Liver (tissue), 3 donors: ENCODE data around the gene SNX10.

ENCODE experiments used
- HNF4A ChIP-seq, 2 donors: conservative IDR thresholded peaks; 2 replicates each; pipeline ENCODE4 v1.6.1; 2016; ENCODE audit warnings: antibody characterized with exemption in 2 of 2, mild to moderate bottlenecking in 2 of 2
- SP1 ChIP-seq: IDR thresholded peaks from 2 replicates; pipeline ENCODE4 v1.6.1; 2018; ENCODE audit warnings: antibody characterized with exemption, mild to moderate bottlenecking
- TF ChIP-seq, protein P1 (sequence below): fragments of 150-350 bp; IDR thresholded peaks from 2 replicates; pipeline ENCODE4 v1.5.1; 2017; ENCODE audit warnings: improper control_type of control experiment, low read depth, low read length; ENCODE audit not compliant: missing input control
- TF ChIP-seq, protein P2 (sequence below): IDR thresholded peaks from 2 replicates; pipeline ENCODE4 v1.6.1; 2016; ENCODE audit warnings: antibody characterized with exemption
- donor health status: healthy.
- donor health status: healthy.

DNA sequence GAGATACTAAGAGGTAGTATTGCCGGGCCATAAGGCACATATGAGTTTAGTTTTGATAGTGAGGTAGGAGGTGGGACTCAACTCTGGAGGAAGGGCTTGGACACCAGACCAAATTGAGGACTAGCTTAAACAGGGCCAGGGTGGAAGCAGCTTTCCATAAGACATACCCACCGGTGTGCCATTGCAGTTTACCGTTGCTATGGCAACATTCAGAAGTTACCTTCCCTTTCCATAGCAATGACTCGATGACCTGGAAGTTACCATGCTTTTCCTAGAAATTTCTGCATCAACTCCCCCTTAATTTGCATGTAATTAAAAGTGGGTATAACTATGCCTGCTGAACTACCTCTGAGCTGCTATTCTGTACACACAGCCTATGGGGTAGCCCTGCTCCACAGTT lies 10.9 kb upstream of the SNX10 start:
- TF ChIP-seq SP1 (no peak), HNF4A (conservative IDR thresholded peaks at IDR 0.05) (no peak)
- TF ChIP-seq, protein P1, sequence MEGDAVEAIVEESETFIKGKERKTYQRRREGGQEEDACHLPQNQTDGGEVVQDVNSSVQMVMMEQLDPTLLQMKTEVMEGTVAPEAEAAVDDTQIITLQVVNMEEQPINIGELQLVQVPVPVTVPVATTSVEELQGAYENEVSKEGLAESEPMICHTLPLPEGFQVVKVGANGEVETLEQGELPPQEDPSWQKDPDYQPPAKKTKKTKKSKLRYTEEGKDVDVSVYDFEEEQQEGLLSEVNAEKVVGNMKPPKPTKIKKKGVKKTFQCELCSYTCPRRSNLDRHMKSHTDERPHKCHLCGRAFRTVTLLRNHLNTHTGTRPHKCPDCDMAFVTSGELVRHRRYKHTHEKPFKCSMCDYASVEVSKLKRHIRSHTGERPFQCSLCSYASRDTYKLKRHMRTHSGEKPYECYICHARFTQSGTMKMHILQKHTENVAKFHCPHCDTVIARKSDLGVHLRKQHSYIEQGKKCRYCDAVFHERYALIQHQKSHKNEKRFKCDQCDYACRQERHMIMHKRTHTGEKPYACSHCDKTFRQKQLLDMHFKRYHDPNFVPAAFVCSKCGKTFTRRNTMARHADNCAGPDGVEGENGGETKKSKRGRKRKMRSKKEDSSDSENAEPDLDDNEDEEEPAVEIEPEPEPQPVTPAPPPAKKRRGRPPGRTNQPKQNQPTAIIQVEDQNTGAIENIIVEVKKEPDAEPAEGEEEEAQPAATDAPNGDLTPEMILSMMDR, result no peak
- TF ChIP-seq, protein P2, sequence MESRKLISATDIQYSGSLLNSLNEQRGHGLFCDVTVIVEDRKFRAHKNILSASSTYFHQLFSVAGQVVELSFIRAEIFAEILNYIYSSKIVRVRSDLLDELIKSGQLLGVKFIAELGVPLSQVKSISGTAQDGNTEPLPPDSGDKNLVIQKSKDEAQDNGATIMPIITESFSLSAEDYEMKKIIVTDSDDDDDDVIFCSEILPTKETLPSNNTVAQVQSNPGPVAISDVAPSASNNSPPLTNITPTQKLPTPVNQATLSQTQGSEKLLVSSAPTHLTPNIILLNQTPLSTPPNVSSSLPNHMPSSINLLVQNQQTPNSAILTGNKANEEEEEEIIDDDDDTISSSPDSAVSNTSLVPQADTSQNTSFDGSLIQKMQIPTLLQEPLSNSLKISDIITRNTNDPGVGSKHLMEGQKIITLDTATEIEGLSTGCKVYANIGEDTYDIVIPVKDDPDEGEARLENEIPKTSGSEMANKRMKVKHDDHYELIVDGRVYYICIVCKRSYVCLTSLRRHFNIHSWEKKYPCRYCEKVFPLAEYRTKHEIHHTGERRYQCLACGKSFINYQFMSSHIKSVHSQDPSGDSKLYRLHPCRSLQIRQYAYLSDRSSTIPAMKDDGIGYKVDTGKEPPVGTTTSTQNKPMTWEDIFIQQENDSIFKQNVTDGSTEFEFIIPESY, result no peak
